K562 (cell line): ENCODE measurements around the gene ATG4D. TPM values are rescaled to one million over a fixed set of nuclear protein-coding genes. Genes with fewer than 3 reads are reported as not detected.

Experiments used
- ATAC-seq: fragments of 200-7000 bp; cut with Tn5 transposase; 3 replicates; pipeline ENCODE4 v1.9.1; 2020; ENCODE audit warnings: moderate library complexity
- BruUV-seq: library from RNA; stranded (reverse); fragments of 400-500 nt; replicated peaks from 2 replicates; lab custom pipeline; 2021; lab: Mats Ljungman, UMichigan
- CTCF ChIA-PET: fragments of 300-600 bp; formaldehyde crosslinking; extraction: SDS; loops from one replicate; lab custom pipeline; 2021; ENCODE audit warnings: low intra/inter-chr PET ratio; lab: Yijun Ruan, JAX
- POLR2A ChIA-PET: fragments of 300-600, 350-650 bp; sonication (Branson Sonifier 250); formaldehyde crosslinking; extraction: SDS; loops from one replicate; lab custom pipeline; 2021; ENCODE audit warnings: antibody characterized with exemption, inconsistent platforms; lab: Yijun Ruan, JAX
- DNase-seq, 4 experiments: peaks; one replicate each; pipeline versions ENCODE4 v3.0.0 to v3.0.0-alpha.2; 2011 to 2018; ENCODE audit warnings: low spot score in 3 of 4, mixed read lengths in 3 of 4; ENCODE audit errors: extremely low read depth in 1 of 4
- FAIRE-seq: peaks from 2 replicates; lab custom pipeline; 2011; peaks lifted over from hg19 to GRCh38; lab: Jason Lieb, UNC
- H2AFZ ChIP-seq: 2 replicates; pipeline ENCODE4 v1.6.0; 2011; ENCODE audit warnings: low read depth, low read length, control low read depth, inconsistent platforms
- H3K27ac ChIP-seq: fragments of 200-600 bp; 3 replicates; pipeline ENCODE4 v1.8.0; 2011; ENCODE audit warnings: low read depth, mild to moderate bottlenecking, control low read depth, inconsistent platforms, low read length, moderate library complexity, mixed read lengths; ENCODE audit errors: extremely low read depth
- H3K27me3 ChIP-seq, 2 experiments: fragments of 300-600 bp in 1 of 2; 2 replicates in 1 of 2; 3 replicates in 1 of 2; pipeline versions ENCODE4 v1.6.0 to v1.8.0; 2011; ENCODE audit warnings: inconsistent platforms in 2 of 2, low read length in 2 of 2, mild to moderate bottlenecking in 1 of 2, mixed read lengths in 1 of 2, moderate library complexity in 1 of 2; ENCODE audit not compliant: control insufficient read depth in 2 of 2, insufficient read depth in 2 of 2
- H3K36me3 ChIP-seq: fragments of 300-600 bp; 3 replicates; pipeline ENCODE4 v1.8.0; 2011; ENCODE audit warnings: mild to moderate bottlenecking, low read length, inconsistent platforms; ENCODE audit not compliant: control insufficient read depth, insufficient read depth
- H3K4me1 ChIP-seq, 2 experiments: fragments of 200-600 bp in 1 of 2; replicated peaks in 1 of 2; 2 replicates in 1 of 2; 3 replicates in 1 of 2; pipeline versions ENCODE4 v1.5.1 to v1.8.0; 2011; ENCODE audit warnings: inconsistent platforms in 2 of 2, low read length in 2 of 2, mild to moderate bottlenecking in 1 of 2, mixed read lengths in 1 of 2, moderate library complexity in 1 of 2; ENCODE audit not compliant: control insufficient read depth in 2 of 2, insufficient read depth in 2 of 2
- H3K4me2 ChIP-seq: 2 replicates; pipeline ENCODE4 v1.6.1; 2011; ENCODE audit warnings: low read length, control low read depth, inconsistent platforms, mixed read lengths; ENCODE audit not compliant: insufficient read depth
- H3K4me3 ChIP-seq: fragments of 200-600 bp; sonication (generic), shearing (Covaris generic); 2 replicates; pipeline ENCODE4 v1.5.1; 2016; ENCODE audit warnings: control low read depth, inconsistent platforms
- H3K79me2 ChIP-seq: fragments of 200-600 bp; 3 replicates; pipeline ENCODE4 v1.8.0; 2011; ENCODE audit warnings: low read length, inconsistent platforms; ENCODE audit not compliant: control insufficient read depth, insufficient read depth
- H3K9ac ChIP-seq, 2 experiments: 2 replicates each; pipeline versions ENCODE4 v1.6.0 to v1.6.1; 2011; ENCODE audit warnings: low read depth in 2 of 2, low read length in 2 of 2, control low read depth in 1 of 2, inconsistent platforms in 1 of 2, mild to moderate bottlenecking in 1 of 2, mixed read lengths in 1 of 2; ENCODE audit not compliant: insufficient read depth in 1 of 2
- H3K9me1 ChIP-seq: one replicate; pipeline ENCODE4 v1.6.0; 2011; ENCODE audit warnings: inconsistent platforms, mild to moderate bottlenecking, low read length, moderate library complexity; ENCODE audit not compliant: control insufficient read depth, insufficient read depth
- H3K9me3 ChIP-seq: replicated peaks from 2 replicates; pipeline ENCODE4 v1.5.1; 2011; ENCODE audit warnings: low read depth, low read length, inconsistent platforms; ENCODE audit not compliant: control insufficient read depth, insufficient read depth
- H4K20me1 ChIP-seq: replicated peaks from 2 replicates; pipeline ENCODE4 v1.6.1; 2011; ENCODE audit warnings: low read length, inconsistent platforms, mixed read lengths; ENCODE audit not compliant: control insufficient read depth, insufficient read depth
- CHD2 ChIP-seq: IDR thresholded peaks from 2 replicates; pipeline ENCODE4 v1.6.1; 2011; ENCODE audit warnings: low read depth, low read length
- E2F6 ChIP-seq, 2 experiments: IDR thresholded peaks; 2 replicates each; pipeline ENCODE4 v1.6.1; 2011; ENCODE audit warnings: borderline replicate concordance in 1 of 2, control low read depth in 1 of 2, low read depth in 1 of 2, low read length in 1 of 2, mild to moderate bottlenecking in 1 of 2, mixed read lengths in 1 of 2, moderate library complexity in 1 of 2; ENCODE audit not compliant: insufficient read depth in 1 of 2, insufficient read length in 1 of 2, poor library complexity in 1 of 2, severe bottlenecking in 1 of 2; ENCODE audit errors: extremely low read depth in 1 of 2
- EP300 ChIP-seq: IDR thresholded peaks from 2 replicates; pipeline ENCODE4 v1.6.1; 2012; ENCODE audit warnings: low read length, improper control_type of control experiment
- HMG20A ChIP-seq: fragments of 450-650 bp; formaldehyde crosslinking; conservative IDR thresholded peaks from 2 replicates; pipeline ENCODE4 v1.4.0; 2020; ENCODE audit warnings: mild to moderate bottlenecking, mixed read lengths
- HNRNPLL ChIP-seq: fragments of 200-400 bp; formaldehyde crosslinking; IDR thresholded peaks from 2 replicates; pipeline ENCODE4 v1.6.1; 2017; ENCODE audit warnings: low read length, low read depth, mild to moderate bottlenecking; ENCODE audit not compliant: poor library complexity, severe bottlenecking
- MAX ChIP-seq: sonication (generic); formaldehyde crosslinking; IDR thresholded peaks from 2 replicates; pipeline ENCODE4 v1.9.0; 2022; ENCODE audit warnings: mild to moderate bottlenecking, missing genetic modification reagents
- MTA1 ChIP-seq: fragments of 450-650 bp; IDR thresholded peaks from 2 replicates; pipeline ENCODE4 v1.6.1; 2017; ENCODE audit warnings: borderline replicate concordance
- NFRKB ChIP-seq: fragments of 450-650 bp; IDR thresholded peaks from 2 replicates; pipeline ENCODE4 v1.6.1; 2016; ENCODE audit warnings: low read depth
- ZKSCAN1 ChIP-seq: fragments of 150-350 bp; IDR thresholded peaks from 2 replicates; pipeline ENCODE4 v1.6.1; 2016; ENCODE audit warnings: low read depth, low read length
- ZNF12 ChIP-seq: sonication (generic); formaldehyde crosslinking; IDR thresholded peaks from 2 replicates; pipeline ENCODE4 v1.4.0; 2020; ENCODE audit warnings: mild to moderate bottlenecking, missing genetic modification reagents
- ZNF280B ChIP-seq: fragments of 250-450 bp; sonication (Bioruptor Pico); IDR thresholded peaks from 2 replicates; pipeline ENCODE4 v1.5.1; 2021; ENCODE audit warnings: mild to moderate bottlenecking
- ZNF79 ChIP-seq: fragments of 250-450 bp; sonication (Bioruptor Pico); IDR thresholded peaks from 2 replicates; pipeline ENCODE4 v1.4.0; 2020; ENCODE audit warnings: low read depth, mild to moderate bottlenecking, moderate library complexity
- WGBS: fragments of 100-300 bp; shearing (Covaris generic); methylation state at CpG from one replicate; pipeline ENCODE4 v1.1.6; 2016; ENCODE audit warnings: low coverage, mixed read lengths; ENCODE audit not compliant: insufficient coverage; ENCODE audit errors: missing lambda C conversion rate; 5-methylcytosine and 5-hydroxymethylcytosine counted together
- in situ Hi-C: fragments of 300-500 bp; cut with MboI; formaldehyde crosslinking; loops from 4 replicates; pipeline ENCODE4 v1.15.0; 2018; ENCODE audit warnings: inconsistent platforms, mixed read lengths
- intact Hi-C: fragments of 100-400 bp; cut with micrococcal nuclease; formaldehyde crosslinking; loops from 2 replicates; pipeline ENCODE4 v1.14.2; 2022
- polyA plus RNA-seq, 8 experiments: library from polyadenylated mRNA; depleted of rRNA in 4 of 8; stranded (reverse) in 5 of 8; unstranded in 3 of 8; fragments of >200 nt; fragmentation: Nextera tagmentation in 2 of 8; fragmentation: Illumina TruSeq in 1 of 8; extraction: Ambion mirVana in 2 of 8; extraction: Trizol in 1 of 8; gene quantifications; 2 replicates each; pipeline versions ENCODE4 v1.2.1 to v1.2.3, GENCODE V29; 2011 to 2014; ENCODE audit warnings: inconsistent platforms in 1 of 8, missing spikeins in 1 of 8
- total RNA-seq, 7 experiments: library from RNA; depleted of rRNA in 6 of 7; stranded (reverse); fragments of >200 nt in 6 of 7; fragmentation: Illumina TruSeq in 2 of 7; extraction: Trizol in 2 of 7; gene quantifications; 2 replicates each; pipeline versions ENCODE4 v1.2.1 to v1.2.3, GENCODE V29; 2011 to 2021; ENCODE audit warnings: low replicate concordance in 1 of 7

The ATG4D gene
- total and polyA plus RNA-seq, 9 of the 15 experiments (the other 6 are each of a cell fraction or from before 2014, with no cell fraction given), result 0.51 to 66.1 (median 22.9) TPM

- no TSS peak for BruUV-seq
- ChIA-PET POLR2A (interaction anchor here (0.6 kb wide), 1 partner anchor 10 kb away, joined by 5 read pairs; no protein-coding TSS in a partner anchor), CTCF (interaction anchor here (0.7 kb wide), 1 partner anchor 10 kb away, joined by 3 read pairs; no protein-coding TSS in a partner anchor)
- Histone ChIP-seq H3K4me3 (no peak overlapping the region), H3K36me3 (no peaks in the 10 kb centered on the region), H3K9ac (peak overlapping the region in 1 of 2 experiments; percentile 86; a peak in 2 of 4 replicates), H3K27ac (no peak overlapping the region), H3K27me3 (peaks cover 0 to 10% of the 10 kb centered on the region in 2 experiments; a peak in 3 of 5 replicates), H3K9me1 (no peaks in the 10 kb centered on the region), H3K9me3 (no peaks in the 10 kb centered on the region), H3K79me2 (no peaks in the 10 kb centered on the region), H2AFZ (peak overlapping the region; percentile 41), H3K4me2 (peak overlapping the region; percentile 49), H3K4me1 (peaks cover 19 to 46% of the 10 kb centered on the region in 2 experiments; a peak in 4 of 5 replicates), H4K20me1 (no peaks in the 10 kb centered on the region; the same call in 1 of the 2 replicates)
- intact Hi-C loops (no loop called here), in situ Hi-C loops (no loop called here)
- FAIRE-seq, result no peak
- DNase-seq, result peak in 1 of 4 experiments; percentile 23
- ATAC-seq, result no peak
- WGBS, result 12% methylated on average over 28 of the region's 33 CpGs
- TF ChIP-seq MTA1, result no peak
- TF ChIP-seq EP300, result no peak
- TF ChIP-seq ZNF280B, result no peak
- peak in 1 of 2 experiments; percentile 10 for TF ChIP-seq E2F6 (IDR thresholded peaks at IDR 0.05; ENCODE audit: borderline replicate concordance in 1 of 2, extremely low read depth in 1 of 2, insufficient read depth in 1 of 2, insufficient read length in 1 of 2, low read depth in 1 of 2, low read length in 1 of 2, poor library complexity in 1 of 2, severe bottlenecking in 1 of 2)
- no peak for TF ChIP-seq NFRKB
- TF ChIP-seq CHD2, result no peak
- TF ChIP-seq ZKSCAN1, result peak; percentile 48; the same call in 1 of the 2 replicates
- TF ChIP-seq HMG20A (CRISPR knock-in tag), result no peak
- peak; percentile 26; the same call in 1 of the 2 replicates for TF ChIP-seq MAX
- no peak for TF ChIP-seq ZNF79 (CRISPR knock-in tag)
- TF ChIP-seq ZNF12 (CRISPR knock-in tag), result no peak
- no peak for TF ChIP-seq HNRNPLL
Measured at GRCh38 chr19:10518444-10519361, 25.0 kb upstream of the ATG4D start.
